Testis (tissue), 2 donors: ENCODE results near the gene HSD3B1.

Source experiments
- POLR2A ChIP-seq: fragments of 450-650 bp; IDR thresholded peaks from one replicate; pipeline ENCODE4 v1.6.1; 2017; ENCODE audit warnings: antibody characterized with exemption, mild to moderate bottlenecking, moderate library complexity
- TF ChIP-seq, protein P1 (sequence below), 3 experiments: fragments of 450-650 bp in 2 of 3; fragments of 200-600 bp in 1 of 3; sonication (generic) in 1 of 3; IDR thresholded peaks; one replicate each; pipeline ENCODE4 v1.5.1; 2016 to 2019; ENCODE audit warnings: antibody characterized with exemption in 3 of 3, mild to moderate bottlenecking in 2 of 3, moderate library complexity in 1 of 3

GRCh38 chr1:119467857-119468668 lies 38.9 kb upstream of the HSD3B1 start:
- no peak for TF ChIP-seq POLR2A
- TF ChIP-seq, protein P1, sequence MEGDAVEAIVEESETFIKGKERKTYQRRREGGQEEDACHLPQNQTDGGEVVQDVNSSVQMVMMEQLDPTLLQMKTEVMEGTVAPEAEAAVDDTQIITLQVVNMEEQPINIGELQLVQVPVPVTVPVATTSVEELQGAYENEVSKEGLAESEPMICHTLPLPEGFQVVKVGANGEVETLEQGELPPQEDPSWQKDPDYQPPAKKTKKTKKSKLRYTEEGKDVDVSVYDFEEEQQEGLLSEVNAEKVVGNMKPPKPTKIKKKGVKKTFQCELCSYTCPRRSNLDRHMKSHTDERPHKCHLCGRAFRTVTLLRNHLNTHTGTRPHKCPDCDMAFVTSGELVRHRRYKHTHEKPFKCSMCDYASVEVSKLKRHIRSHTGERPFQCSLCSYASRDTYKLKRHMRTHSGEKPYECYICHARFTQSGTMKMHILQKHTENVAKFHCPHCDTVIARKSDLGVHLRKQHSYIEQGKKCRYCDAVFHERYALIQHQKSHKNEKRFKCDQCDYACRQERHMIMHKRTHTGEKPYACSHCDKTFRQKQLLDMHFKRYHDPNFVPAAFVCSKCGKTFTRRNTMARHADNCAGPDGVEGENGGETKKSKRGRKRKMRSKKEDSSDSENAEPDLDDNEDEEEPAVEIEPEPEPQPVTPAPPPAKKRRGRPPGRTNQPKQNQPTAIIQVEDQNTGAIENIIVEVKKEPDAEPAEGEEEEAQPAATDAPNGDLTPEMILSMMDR (IDR thresholded peaks at IDR 0.05): no peak
